GM18907 (cell line): ENCODE data around the gene HRH4.
A peak's percentile ranks its signal among the peaks of the same experiment; 100 is the strongest.

Experiments
- ATAC-seq: cut with Tn5 transposase; IDR thresholded peaks from one replicate; pipeline ENCODE4 v1.9.1; 2021; ENCODE audit warnings: mild to moderate bottlenecking, moderate library complexity; ENCODE audit not compliant: unreplicated experiment

HRH4 gene

DNA sequence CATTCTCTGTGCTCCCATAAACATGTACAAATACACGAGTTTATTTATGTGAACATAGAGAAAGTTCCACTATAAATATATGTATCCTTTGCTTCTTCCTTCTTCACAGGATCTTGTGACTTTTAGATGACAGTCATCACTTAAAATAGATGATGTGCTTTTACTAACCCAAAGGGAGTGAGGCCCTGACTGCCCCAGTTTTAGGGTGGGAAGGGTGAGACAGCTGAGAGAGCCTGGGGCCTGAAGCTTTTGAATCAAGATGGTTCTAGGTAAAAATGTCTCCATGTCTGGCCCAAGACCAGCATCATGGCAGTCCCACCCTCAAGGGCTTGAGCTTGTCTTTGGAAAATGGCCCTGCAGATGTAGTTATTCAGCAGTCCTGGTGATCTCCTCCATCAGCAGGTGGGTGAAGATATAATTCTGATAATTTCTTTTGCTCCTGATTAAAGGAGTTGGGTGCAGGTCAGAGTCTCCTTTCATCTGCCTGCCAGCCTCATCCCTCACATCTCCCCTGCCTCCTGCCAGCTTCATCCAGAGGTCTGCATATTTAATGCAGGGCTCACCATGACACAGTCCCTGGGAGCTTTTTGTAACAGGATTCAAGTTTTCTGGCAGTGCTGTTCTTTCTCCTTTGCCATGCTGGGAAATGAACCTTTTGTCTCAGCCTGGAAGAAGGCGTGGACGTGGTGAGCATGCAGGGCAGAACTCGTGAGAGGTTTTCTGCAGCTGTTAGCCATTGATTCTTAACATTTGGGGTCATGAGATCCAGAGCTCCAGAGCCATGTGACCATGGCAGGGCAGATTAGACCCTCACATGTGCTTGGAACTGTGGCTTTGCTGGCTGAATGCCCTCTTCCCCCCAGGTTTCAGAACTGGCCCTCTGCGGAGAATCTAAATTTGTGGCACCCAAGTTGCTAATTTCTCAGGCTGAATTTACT, 2.7 kb downstream of the HRH4 start:
- no peak for ATAC-seq

DNA sequence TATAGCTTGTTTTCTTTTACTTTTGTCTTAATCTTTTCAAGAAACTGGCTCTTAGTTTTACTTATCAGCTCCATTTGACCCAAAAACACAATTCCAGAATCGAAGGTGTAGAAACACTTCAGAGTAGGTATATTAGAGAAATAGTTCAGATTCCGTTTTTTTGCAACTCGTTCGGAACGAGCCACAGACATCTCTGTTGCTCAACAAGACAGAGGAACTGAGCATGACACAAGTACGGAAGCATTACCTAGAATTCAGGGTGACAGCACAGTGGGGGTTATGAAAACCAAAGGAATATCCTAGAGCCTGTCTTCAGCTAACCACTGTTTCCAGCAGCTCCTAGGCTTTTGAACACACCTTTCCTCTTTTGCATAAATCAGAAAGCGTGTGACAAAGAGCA, 5.0 kb downstream of the HRH4 start:
- no peak for ATAC-seq

DNA sequence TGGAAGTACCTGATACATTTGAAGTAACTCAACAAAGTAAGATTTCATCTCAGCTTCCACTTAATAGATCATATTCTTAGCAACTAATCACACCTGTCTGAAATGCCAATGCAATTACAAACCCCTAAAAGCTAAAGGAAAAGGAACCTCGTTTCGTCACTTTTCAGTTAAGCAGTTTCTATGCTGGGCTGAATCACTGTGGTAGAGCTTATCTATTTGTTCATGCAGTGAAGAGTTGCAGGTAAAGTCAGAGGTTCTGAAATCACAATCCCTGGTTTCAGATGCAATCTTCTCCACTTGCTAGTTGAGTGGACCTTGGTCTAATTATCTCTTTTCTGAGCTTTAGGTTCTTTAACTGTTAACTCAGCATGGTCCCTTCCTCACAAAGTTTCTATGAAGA, 6.3 kb downstream of the HRH4 start:
- no peak for ATAC-seq

DNA sequence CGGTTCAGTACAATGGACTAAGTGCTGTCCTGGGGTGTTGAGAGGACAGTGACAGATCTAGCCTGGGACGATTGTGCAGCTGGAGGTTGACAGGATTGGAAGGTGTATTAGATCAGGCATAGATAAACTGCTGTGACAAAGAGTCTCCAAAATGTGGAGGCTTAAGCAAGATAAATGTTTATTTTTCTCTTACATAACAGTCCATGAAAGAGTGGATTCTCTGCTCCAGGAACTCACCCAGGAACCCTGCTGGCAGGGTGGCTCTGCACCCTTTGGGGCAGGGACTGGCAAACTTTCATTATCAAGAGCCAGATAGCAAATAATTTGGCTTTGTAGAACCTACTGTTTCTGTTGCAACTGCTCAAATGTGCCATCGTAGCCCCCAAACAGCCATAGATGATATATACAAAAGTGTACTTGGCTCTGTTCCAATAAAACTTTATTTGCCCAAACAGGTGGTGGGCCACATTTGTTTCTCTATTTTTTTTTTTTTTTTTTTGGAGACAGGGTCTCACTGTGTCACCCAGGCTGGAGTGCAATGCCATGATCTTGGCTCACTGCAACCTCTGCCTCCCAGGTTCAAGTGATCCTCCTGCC, 9.7 kb downstream of the HRH4 start:
- ATAC-seq, result no peak

DNA sequence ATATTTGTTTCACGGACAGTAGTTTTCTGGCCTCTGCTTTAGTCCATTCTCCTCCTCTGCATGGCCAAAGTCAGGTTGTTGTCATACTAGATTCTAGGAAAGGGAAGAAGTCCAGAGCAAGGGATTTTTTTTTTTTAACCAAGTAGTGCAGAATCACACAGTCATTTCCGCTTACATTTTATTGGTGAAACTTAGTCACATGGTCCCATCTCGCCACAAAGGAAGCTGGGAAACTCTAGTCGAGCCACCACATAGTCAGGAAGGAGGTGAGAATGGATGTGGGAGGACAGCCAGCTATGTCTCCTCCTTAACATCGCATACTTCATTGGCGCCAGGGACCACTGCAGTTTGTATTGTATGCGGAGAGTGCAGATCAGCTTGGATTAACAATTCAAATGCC, 10.4 kb downstream of the HRH4 start:
- no peak for ATAC-seq

GRCh38 chr18:24472591-24472990, 12.2 kb downstream of the HRH4 start:
- no peak for ATAC-seq

DNA sequence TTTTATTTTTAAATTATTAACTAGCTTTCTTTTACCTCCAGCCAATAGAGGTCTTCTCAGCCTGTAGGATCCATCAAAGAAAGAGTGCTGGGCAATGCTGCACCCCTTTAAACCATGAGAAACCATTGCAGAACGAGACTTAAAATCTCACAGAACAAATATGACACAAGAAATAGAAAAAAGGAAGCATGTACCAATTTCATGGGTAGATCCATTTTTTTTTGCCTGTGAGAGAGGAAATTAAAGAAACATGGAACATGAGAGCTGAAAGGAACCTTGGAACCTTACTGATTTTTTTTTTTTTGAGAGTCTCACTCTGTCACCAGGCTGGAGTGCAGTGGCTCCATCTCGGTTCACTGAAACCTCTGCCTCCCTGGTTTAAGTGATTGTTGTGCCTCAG, 14.0 kb downstream of the HRH4 start:
- ATAC-seq, result no peak

- ATAC-seq, result no peak
These were observed 15.6 kb downstream of the HRH4 start for GRCh38 chr18:24475926-24476589.

GRCh38 chr18:24479371-24479770, 18.9 kb downstream of the HRH4 start:
- ATAC-seq, result no peak

DNA sequence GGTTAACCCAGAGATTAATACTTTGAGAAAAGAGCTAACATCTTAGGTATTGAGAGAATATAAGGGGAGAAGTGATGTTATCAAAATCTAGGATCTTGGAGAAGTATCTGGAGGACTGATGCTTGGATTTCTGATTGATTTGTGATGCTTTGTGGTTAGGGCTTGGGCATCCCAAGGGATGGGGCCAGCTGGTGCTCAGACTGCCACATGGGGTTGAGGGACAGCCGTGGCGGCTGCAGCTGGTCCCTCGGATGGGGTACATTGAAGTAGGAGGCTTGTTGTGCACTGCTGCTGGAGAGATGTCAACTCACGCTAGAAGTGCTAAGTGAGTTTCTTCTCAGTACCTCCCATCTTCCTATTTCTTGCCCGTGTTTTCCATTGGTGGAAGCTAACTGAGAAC, 22.4 kb downstream of the HRH4 start:
- ATAC-seq, result no peak

DNA sequence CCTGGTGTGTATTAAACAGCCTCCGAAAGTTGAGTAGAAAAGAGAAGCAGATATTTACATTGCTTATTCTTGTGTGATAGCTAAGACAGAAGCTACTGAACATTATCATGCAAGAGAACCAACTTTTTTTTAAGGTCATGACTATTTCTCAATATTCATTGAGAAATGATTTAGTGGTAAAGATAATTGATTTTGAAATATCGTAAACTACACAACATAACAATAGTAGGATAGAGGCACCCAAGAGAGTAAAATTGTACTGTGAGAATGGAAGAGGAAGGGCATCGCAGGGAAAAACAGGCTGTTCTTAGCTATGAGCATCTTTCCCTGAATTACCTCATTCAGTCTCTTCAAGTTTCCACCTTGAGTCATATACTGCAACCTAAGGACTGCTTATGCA, 25.2 kb downstream of the HRH4 start:
- ATAC-seq, result no peak

DNA sequence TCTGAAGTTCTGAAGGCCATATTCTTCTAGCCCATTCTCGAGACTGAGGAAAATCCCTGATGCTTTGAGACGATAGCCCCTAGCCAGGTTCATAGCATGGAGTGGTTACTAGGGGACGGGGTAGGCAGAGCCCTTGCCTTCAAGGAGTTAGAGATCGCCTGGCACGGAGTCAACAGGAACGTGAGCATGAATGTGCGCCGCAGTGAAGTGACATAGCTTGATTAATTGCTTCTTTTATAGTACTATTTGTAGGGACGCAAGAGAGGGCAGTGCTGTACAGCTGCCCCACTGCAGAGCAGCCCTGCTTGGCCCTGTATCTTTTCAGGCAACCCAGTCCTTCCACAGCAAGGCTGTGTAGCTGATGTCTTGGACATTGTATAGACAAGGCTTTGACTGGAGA, 26.2 kb downstream of the HRH4 start:
- ATAC-seq, result no peak

DNA sequence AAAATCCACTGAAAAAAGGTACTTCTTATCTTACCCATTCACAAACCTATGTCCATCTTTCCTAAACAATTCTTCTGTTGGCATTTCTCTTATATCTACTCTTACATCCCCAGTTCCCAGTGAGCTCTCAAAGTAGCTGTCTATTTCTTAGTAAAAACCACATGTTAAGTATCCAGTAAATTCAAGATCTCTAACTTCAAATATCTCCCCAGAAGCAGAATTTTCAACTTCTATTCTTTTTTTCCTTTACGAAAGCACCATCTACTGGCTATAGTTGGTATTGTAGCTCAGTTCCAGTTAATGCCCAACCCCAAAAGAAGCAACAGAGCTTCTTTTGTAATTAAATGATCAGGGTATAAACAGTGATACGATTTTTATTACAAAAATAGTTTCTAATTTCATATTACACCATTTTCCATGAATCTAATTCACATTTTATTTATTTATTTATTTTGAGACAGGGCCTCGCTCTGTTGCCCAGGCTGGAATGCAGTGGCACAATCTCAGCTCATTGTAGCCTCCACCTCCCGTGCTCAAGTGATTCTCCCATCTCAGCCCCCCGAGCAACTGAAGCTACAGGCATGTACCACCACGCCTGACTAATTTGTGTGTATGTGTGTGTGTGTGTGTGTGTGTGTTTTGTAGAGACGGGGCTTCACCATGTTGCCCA, 28.5 kb downstream of the HRH4 start:
- no peak for ATAC-seq

DNA sequence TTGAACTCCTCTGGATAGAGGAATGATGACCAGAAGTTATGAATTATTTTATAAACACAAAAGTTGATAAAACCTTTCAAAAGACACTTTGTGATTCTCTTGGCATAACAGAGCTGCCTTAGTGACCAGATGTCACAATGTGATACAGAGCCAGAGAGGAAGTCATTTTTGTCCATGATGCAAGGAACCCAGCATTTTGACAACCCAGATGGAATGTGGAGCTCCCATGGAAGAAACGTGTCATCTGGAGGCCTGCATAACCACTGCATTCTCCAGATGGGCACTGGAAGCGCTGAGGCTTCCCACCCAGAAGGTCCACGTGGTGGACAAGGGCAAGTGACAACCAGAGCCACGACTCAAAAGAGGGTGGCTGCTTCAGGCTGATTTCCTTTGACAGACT, 30.1 kb downstream of the HRH4 start:
- no peak for ATAC-seq

DNA sequence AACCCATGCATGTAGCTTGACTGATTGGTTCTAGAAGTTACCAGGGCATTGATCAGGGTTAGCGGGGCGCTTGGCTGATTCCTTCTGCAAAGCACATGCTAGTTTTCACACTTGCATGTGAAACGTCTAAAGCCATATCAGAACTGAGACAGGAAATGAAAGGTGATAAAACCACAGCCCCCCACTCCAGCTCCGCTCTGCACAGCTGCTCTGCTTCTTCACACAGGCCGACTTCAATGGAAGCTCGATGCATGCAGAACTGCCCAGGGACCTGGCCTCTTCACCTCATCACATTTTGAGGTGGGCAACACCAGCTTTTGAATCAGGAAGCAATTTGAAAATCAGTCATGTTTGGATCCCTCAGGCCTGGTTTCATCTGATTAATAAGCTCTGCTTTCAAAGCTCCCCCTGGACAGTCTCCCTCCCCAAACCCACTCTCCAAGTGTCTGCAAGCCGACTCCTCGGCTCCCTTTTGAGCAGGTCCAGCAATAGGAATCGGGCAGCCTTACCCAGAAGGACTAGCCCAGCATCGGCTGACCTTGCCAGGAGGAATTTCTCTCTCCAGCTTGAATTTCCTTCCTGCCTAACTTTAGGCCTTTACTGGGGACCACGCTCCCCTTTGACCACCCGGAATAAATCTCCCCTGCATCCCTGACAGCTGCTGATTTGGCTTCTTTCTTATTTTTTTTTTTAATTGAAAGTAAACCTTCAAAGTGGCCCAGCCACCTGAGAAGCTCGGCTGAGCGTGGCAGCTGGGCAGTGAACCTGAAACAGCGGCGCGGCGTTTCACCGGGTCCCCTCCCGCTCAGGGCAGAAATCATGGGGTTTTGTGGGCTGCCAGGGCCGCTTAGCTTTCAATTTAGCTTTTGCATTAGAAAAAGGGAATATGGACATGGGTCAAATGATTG, 31.7 kb downstream of the HRH4 start:
- peak; percentile 90 for ATAC-seq

GRCh38 chr18:24494586-24494985, 34.1 kb downstream of the HRH4 start:
- no peak for ATAC-seq

GRCh38 chr18:24497031-24497754, 36.8 kb downstream of the HRH4 start:
- no peak for ATAC-seq

GRCh38 chr18:24499814-24500213, 39.4 kb downstream of the HRH4 start:
- no peak for ATAC-seq

DNA sequence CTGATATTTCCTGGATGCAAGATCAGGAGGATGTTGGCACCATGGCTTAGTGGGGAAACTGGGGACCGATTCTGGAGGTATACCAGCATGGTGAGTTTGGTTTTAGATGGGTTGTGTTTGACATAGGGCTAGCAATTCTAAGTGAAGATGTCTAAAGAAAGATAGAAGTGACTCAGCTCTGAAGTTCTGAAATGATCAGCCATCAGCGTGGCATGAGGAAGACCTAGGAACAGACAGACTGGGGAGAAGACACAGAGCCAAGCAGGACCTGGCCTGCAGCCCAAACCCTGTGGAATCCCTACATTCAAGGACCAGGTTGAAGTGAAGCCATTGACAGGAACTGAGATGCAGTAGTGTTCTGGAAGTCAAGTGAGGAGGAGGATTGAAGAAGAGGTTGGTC, 39.8 kb downstream of the HRH4 start:
- ATAC-seq, result no peak

DNA sequence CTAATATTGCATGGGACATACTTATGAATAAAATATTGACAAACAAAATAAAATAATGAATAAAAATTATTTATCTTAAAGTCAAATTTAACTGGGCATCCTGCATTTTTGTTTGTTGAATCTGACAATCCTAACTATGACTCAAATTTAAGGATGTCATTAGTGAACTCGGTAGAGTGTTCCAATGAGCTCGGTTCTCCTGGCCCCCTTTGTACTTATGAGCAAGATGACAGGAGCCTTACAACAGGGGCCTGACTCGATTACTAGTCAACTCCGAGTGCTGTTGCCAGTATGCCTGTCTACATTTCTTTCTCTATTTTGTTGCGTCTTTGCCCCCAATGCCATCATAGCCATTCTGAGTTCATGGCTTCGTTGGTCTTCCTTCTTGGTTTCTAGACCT, 40.3 kb downstream of the HRH4 start:
- no peak for ATAC-seq
